NCI-H2029 (cell line): ENCODE measurements around the gene CCNT1.
"Not testable (repeated sequence)": the region's sequence is repeated elsewhere in the genome, so short reads cannot be mapped to it uniquely, and the experiment has no call there.

Source experiments
- DNase-seq: peaks from one replicate; lab custom pipeline; 2025; lab: John Stamatoyannopoulos, UW

CCNT1 gene

DNA sequence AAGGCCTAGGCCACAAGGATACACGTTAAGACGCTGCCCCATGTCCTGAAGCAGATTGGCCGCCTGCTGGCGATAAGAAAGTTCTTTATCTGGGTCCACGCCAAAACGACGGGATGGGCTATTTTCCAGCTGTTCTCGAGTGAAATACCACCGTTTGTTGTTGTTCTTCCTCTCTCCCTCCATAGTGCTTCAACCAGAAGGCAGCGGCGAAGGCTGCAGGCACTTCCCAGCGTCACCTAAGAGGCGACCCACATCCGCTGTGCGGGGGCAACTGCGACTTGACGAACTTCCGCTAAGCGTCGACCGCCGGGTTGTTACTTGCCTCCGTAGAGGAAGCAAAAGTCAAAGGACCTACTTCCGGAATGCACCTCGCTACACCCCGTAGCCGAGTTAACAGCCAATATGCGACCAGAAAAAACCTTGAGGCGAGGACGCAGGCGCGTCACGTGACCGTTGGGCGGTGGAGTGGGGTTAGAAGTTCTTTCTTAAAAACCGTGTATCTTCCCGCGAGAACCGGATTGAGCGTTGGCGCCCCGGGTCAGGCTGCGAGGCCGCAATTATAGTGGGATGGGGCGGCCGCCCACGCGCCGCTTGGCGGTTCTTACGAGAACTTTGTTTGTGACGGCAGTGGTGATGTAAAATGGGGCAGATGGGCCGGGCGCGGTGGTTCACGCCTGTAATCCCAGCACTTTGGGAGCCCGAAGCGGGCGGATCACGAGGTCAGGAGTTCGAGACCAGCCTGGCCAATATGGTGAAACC lies at the start of gene CCNT1:
Gene CCNT1 (minus strand): TSS at position 215 of the 759 bp plus-strand sequence. CDS start 32 bp downstream, at position 183.
- DNase-seq, result peak; percentile 100

DNA sequence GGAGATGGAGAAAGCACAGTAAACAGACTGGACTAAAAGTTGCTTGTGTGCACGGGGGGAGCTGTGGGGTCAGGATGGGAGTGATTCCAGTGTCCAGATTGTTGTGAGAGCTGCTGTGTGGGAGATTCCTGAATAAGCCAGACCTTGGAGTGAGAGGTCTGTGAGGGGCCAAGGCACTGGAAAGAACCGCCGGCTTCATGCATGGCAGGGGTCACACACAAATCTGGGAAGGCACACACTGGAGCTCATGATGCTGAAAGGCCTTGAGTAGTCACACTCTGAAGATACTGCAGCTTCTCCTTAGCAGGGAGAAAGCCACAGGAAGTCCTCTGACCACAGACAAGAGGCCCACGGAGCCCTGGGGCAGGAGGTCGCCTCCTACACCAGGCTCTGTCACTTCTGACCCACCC lies 49.3 kb upstream of the CCNT1 start:
- no peak for DNase-seq

DNA sequence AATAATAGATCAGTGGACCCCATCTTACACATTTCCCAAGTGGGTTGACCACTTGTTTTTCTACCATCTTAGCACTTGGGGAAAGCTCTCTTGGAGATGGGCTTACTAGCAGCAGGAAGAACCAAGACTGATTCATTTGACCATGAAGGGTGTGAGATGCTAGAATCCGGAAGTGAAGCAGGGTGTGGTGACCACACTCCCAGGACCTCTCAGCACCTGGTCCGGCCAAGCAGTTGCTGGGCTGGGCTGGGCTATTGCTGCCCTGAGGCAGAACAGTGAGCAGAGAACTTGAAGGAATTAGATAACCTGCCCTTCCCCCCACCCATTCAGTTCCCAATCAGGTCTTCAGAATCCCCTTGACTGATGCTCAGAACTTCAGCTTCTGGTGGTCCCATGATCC lies 48.0 kb upstream of the CCNT1 start:
- DNase-seq, result no peak

DNA sequence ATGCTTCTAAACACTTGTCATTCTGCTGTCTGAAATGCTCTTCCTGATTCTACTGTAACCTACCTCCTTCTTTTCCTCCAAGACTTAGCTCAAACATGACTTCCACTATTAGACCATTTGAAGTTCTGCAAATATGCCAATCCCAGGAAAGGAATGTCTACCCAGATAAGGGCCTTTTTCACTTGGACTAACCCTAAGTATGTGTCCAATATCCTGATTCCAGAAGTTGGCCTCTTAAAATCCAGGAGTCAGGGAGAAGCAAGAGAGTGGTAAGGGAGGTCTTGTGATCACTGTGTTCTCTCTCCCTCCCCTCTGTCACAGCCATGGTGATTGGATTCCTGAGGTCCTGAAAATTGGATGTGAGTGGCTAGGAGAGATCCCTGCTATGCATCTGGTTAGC lies 42.2 kb upstream of the CCNT1 start:
- DNase-seq, result no peak

DNA sequence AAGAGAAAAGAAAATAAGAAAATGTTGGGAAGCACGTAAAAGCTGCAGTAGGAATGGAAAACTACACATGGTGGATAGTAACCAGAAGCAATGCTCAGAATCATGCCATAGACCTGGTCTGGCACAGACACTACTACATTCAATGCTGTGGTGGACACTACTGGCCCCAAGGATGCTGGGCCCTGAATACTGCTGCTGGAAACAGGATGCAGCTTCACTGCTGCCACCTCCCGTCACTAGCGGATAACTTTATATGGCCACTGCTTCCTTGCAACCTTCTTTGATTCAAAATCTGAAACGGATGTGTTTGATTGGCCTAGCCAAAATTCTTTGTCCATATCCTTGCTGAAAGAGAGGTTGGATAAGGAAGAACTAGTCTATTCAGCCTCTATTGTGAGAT lies 41.7 kb upstream of the CCNT1 start:
- no peak for DNase-seq

DNA sequence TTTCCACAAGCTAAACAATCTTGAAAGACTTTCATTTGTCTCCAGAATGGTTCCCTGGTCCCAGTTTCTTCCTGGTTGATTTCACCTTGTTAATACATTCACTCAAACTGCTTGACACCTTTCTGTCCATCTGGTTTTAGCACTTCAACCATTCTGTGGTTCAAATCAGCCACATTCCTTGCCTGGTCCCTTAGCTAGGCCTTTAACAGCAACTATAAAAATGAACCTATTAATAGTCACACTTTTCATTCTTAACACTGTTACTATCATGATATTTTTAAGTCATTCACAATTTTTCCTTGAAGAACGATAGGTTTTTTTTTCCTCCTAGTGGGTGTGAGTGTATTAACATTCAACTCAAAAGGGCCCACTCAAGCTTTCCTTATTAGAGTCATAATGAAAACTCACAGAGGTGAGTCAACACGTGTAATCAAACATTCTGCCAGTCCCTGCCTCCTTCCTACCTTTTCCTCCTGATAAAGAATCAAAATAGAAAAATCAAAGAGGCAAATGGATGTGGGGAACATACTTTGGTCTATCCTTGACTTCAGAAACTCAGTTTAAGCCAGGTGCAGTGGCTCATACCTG lies 34.4 kb upstream of the CCNT1 start:
- DNase-seq, result no peak

DNA sequence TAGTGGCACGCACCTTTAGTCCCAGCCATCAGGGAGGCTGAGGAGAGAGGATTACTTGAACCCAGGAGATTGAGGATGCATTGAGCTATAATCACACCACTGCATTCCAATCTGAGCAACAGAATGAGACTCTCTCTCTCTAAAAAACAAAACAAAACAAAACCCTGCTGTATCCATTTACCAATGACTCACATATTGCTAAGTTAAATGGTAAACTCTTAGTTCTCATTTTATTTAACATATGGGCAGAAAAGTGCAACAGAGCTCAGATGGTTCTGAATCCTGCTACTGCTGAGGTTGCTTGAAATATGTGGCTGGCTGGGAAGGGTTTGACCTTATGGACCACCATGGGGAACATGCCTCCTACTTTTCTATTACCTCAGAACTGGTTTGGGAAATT lies 33.7 kb upstream of the CCNT1 start:
- no peak for DNase-seq

DNA sequence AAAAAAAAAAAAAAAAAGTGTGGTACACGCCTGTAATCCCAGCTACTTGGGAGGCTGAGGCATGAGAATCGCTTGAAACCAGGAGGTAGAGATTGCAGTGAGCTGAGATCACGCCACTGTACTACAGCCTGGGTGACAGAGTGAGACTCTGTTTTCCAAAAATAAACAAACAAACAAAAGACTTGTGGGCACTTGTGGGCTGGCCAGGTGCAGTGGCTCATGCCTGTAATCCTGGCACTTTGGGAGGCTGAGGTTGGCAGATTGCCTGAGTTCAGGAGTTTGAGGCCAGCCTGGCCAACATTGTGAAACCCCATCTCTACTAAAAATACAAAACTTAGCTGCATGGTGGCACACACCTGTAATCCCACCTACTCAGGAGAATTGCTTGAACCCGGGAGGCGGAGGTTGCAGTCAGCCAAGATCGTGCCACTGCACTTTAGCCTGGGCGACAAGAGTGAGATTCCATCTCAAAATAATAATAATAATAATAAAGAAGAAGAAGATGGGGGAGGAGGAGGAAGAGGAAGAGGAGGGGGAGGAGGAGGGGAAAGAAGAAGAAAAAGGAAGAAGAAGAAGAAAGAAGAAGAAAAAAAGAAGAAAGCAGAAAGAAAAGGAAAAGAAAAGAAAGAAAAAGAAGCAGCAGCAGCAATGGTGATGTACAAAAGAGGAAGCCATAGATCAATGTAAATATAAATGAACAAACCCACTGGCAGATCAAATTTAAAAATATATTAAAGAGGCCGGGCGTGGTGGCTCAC lies 27.9 kb upstream of the CCNT1 start:
- peak; percentile 70 for DNase-seq

DNA sequence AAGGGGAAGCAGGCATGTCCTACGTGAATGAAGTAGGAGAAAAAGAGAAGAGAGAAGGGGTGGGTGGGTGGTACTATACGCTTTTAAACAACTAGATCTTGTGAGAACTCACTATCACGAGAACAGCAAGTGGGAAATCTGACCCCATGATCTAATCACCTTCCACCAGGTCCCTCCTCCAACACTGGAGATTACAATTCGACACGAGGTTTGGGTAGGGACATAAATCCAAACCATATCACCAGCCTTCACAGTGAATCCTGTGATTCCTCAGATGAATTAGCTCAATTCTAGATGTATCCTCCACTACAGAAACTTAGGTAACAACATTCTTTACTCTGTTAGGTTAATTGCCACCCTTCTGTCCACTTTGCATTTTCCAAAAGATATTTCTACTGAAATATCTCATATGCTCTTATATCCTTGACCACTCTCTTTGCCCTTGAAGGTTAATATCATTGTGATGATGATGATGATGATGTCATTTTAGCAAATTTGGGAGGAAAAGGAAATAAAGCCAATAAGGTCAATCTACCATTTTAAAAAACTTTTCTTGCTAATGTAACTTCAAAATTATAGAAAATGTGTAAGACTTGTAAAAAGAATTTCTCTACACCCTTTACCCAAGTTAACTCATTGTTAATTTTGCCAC lies 23.2 kb upstream of the CCNT1 start:
- DNase-seq, result no peak

DNA sequence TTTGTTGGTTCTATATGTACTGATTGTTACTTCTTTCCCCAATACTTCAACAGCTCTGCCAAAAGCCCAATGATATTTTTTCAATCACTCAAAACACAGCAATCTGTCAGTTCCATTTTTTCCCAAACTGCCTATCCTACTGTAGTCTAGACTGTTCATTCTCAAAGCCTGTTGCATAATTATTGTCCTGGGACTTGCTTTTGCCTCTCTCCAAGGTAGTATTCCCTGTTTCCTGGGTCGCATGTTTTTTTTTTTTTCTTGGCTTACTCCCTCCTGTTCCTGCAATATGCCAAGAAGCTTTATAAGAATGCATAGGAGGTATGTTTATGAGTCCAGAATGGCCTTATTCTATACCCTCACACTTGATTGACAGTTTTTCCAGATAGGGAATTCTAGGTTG lies 19.9 kb upstream of the CCNT1 start:
- no peak for DNase-seq

DNA sequence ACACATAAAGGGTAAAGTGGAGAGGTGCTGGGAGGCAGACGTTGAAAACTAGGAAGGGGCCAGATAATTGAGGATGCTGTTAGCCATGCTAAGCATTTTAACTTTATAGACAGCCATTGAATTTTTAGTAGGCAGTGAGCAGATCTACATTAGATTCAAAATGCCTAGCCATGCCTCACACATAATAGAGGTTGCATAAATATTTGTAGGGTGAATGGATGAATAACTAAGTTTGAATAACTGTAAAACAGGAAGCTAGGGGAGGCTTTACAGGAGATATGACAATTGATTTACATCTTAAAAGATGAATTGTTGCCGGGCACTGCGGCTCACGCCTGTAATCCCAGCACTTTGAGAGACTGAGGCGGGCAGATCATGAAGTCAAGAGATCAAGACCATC lies 12.3 kb upstream of the CCNT1 start:
- no peak for DNase-seq

DNA sequence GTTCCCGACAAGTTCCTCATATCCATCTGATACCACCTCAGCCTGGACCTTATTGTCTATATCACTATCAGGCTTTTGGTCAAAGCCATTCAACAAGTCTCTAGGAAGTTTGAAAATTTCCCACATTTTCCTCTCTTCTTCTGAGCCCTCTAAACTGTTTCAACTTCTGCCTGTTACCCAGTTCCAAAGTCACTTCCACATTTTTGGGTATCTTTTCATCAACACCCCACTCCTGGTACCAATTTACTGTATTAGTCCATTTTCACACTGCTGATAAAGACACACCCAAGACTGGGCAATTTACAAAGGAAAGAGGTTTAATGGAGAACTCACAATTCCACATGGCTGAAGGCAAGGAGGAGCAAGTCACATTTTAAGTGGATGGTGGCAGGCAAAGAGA lies 4.2 kb upstream of the CCNT1 start:
- DNase-seq, result not testable (repeated sequence)

DNA sequence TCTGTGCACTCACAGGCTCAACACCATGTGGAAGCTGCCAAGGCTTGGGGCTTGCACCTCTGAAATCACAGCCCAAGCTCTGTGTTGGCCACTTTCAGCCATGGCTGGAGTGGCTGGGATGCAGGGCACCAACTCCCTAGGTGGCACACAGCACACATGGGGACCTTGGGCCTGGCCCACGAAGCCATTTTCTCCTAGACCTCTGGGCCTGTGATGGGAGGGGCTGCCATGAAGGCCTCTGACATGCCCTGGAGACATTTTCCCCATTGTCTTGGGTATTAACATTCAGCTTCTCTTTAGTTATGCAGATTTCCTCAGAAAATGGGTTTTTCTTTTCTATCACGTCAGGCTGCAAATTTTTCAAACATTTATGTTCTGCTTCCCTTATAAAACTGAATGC lies 3.7 kb upstream of the CCNT1 start:
- DNase-seq, result not testable (repeated sequence)

DNA sequence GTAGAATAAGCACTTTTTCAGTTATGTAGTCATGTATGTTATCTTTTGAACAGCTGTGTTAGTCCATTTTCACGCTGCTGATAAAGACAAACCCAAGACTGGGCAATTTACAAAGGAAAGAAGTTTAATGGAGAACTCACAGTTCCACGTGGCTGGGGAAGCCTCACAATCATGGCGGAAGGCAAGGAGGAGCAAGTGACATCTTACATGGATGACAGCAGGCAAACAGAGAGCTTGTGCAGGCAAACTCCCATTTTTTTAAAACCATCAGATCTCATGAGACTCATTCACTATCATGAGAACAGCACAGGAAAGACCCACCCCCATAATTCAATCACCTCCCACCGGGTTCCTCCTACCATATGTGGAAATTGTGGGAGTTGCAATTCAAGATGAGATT lies 2.5 kb upstream of the CCNT1 start:
- not testable (repeated sequence) for DNase-seq

DNA sequence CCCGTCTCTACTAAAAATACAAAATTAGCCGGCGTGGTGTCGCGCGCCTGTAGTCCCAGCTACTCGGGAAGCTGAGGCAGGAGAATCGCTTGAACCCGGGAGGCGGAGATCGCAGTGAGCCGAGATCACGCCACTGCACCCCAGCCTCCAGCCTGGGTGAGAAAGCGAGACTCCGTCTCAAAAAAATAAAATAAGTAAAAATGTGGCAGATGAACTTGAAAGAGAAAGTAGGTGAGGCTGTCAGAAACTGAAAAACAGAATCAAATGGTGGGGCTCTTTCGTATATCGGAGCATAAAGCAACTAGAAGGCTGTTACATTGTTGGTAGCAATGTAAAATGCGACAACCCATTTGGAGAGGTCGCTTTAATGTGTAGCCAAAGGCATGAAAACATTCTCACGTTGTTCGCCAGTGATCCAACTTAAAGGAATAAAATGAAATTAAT lies 767 bp upstream of the CCNT1 start:
- DNase-seq, result no peak

DNA sequence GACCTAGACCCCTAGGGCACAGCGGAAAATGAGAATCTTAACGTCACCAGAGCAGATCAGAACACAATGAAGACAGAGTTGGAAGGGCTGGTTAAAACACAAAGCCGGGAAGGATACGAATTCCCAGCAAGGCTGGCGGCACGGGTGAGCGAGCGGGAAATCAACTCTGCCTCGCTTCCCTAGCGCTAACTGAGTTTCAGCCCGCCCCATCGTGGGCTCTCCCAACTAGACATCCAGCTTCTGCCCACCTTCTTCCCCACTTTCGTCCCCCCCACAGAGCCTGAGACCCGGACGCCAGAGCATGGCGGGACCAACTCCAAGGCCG lies 377 bp downstream of the CCNT1 start:
- no peak for DNase-seq

DNA sequence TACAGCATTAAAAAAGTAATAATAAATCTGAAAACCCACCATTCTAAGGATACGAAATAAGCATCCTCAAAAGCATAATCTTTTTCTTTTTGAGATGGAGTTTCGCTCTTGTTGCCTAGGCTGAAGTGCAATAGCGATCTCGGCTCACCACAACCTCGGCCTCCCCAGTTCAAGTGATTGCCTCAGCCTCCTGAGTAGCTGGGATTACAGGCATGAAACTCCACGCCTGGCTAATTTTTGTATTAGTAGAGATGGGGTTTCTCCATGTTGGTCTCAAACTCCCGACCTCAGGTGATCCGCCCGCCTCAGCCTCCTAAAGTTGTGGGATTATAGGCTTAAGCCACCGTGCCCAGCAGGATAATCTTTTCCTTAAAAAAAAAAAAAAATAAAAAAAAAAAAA lies 4.3 kb downstream of the CCNT1 start:
- DNase-seq, result no peak

DNA sequence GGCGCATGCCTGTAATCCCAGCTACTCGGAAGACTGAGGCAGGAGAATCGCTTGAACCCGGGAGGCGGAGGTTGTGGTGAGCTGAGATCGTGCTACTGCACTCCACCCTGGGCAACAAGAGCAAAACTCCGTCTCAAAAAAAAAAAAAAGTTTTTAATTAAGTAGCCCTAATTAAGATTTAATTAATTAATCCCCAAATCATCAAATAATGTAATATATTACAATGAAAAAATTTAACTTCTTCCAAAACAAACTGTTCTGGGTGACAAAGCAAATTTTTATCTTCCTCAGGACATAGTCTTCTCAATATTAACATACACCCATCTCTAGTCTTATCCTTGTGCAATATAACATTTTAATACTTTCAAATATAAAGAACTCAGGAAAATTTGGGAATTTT lies 17.7 kb downstream of the CCNT1 start:
- DNase-seq, result not testable (repeated sequence)

DNA sequence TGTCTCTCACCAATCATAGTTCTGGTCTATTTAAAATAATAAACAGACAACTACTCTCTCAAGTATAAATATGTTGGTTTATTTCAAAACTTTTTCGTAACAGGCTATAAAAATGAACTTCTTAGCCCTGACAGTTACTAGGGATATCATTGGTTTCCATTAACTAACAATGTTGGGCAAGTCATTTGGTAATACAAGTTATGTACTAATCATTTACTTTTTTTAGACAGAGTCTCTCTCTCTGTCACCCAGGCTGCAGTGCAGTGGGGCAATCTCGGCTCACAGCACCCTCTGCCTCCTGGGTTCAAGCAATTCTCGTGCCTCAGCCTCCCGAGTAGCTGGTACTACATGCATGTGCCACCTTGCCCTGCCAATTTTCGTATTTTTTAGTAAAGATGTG lies 19.9 kb downstream of the CCNT1 start:
- no peak for DNase-seq

DNA sequence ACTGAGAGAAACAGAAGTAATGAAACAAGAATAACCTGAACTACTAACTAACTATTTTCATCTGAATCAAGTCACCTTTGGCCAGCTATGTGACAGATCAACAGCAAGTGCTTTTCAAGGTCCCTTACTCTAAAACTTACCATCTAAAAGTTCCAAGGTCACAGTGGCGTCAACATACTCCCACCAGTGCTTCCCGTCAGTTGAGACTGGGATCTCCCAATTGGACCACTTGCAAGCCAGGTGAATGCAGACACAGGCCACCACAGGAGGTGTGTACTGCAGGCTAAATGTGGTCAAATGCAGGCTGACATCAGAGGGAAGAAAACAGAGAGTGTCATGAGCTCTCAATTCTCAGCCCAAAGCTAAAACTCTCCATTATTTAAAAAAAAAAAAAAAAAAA lies 20.6 kb downstream of the CCNT1 start:
- DNase-seq, result no peak

DNA sequence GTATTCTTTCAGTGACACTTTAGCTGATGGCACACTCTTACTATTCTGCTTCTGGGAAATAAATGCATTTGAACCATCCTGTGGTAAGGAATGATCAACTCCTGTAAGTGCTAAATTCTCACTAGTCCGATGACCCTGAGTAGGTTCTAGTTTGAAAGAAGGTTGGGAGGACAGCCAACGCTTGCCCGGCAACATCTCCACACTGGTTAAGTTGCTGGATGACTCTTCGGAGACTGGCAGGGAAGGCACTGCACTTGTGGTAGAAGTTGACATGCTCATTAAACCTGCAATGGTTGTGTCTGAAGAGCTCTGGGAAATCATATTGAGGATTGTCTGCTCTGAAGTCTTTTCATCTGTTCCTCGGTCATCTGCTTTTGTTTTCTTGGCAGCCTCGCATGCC lies 22.5 kb downstream of the CCNT1 start:
- no peak for DNase-seq

DNA sequence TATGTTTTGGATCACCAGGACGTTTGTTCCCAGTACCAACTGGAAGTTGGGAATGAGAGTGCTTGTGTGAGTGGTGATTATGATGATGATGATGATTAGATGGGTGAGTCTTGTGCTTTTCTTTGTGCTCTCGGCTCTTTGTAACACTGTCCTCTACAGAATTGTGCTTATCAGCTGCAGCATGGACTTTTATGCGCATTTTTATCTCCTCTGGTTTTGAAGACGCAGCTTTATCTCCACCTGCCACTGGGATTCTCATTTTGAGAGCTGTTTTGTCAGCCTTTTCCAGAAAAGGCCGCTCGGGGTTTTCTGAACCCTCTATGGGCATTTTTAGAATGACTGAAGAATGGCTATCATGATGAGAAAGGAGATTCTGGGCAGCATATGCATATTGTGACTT lies 22.9 kb downstream of the CCNT1 start:
- DNase-seq, result no peak
